Tibial nerve (tissue), 4 donors: ENCODE results near the gene CUX1.

ENCODE experiments used
- CTCF ChIP-seq, 5 experiments: fragments of 200-600 bp in 3 of 5; fragments of 450-650 bp in 2 of 5; sonication (generic) in 3 of 5; IDR thresholded peaks; one replicate each; pipeline ENCODE4 v1.5.1; 2016 to 2019; ENCODE audit warnings: antibody characterized with exemption in 5 of 5, mild to moderate bottlenecking in 3 of 5, moderate library complexity in 2 of 5
- EP300 ChIP-seq, 2 donors: sonication (generic); formaldehyde crosslinking; IDR thresholded peaks; one replicate each; pipeline ENCODE4 v1.6.1; 2017; ENCODE audit warnings: antibody characterized with exemption in 2 of 2, mild to moderate bottlenecking in 1 of 2
- POLR2A ChIP-seq, 2 donors: fragments of 450-650 bp; IDR thresholded peaks; one replicate each; pipeline ENCODE4 v1.6.1; 2017; ENCODE audit warnings: antibody characterized with exemption in 2 of 2, mild to moderate bottlenecking in 2 of 2, moderate library complexity in 2 of 2

- TF ChIP-seq CTCF (IDR thresholded peaks at IDR 0.05) (no peak), EP300 (IDR thresholded peaks at IDR 0.05) (no peak), POLR2A (IDR thresholded peaks at IDR 0.05) (no peak)
Measured at GRCh38 chr7:101823596-101823995, 6.2 kb downstream of the CUX1 start.
